H9 (cell line): ENCODE data around the gene HDAC3. TPM values are rescaled to one million over a fixed set of nuclear protein-coding genes. Genes with fewer than 3 reads are reported as not detected.

Experiments
- DNase-seq: peaks from one replicate; pipeline ENCODE4 v3.0.0-alpha.2; 2017
- H2AFZ ChIP-seq: one replicate; pipeline ENCODE4 v1.6.1; 2013; ENCODE audit warnings: mild to moderate bottlenecking, low read length, control low read depth, moderate library complexity
- H2AK5ac ChIP-seq: 2 replicates; pipeline ENCODE4 v1.6.1; 2013; ENCODE audit warnings: low read length, control low read depth, mixed read lengths; ENCODE audit not compliant: insufficient read length
- H2BK120ac ChIP-seq: one replicate; pipeline ENCODE4 v1.6.1; 2013; ENCODE audit warnings: low read depth, mild to moderate bottlenecking, low read length, control low read depth, inconsistent platforms; ENCODE audit not compliant: poor library complexity, severe bottlenecking
- H2BK12ac ChIP-seq: 2 replicates; pipeline ENCODE4 v1.6.1; 2013; ENCODE audit warnings: low read length, control low read depth, mixed read lengths, low read depth; ENCODE audit not compliant: insufficient read length
- H2BK15ac ChIP-seq: 2 replicates; pipeline ENCODE4 v1.6.1; 2013; ENCODE audit warnings: low read depth, low read length, control low read depth
- H2BK20ac ChIP-seq: one replicate; pipeline ENCODE4 v1.6.1; 2013; ENCODE audit warnings: low read depth, mild to moderate bottlenecking, low read length, control low read depth, inconsistent platforms; ENCODE audit not compliant: poor library complexity, severe bottlenecking
- H2BK5ac ChIP-seq: 2 replicates; pipeline ENCODE4 v1.6.1; 2013; ENCODE audit warnings: low read length, control low read depth, mixed read lengths; ENCODE audit not compliant: insufficient read length
- H3K14ac ChIP-seq: 2 replicates; pipeline ENCODE4 v1.6.1; 2013; ENCODE audit warnings: low read length, control low read depth; ENCODE audit not compliant: insufficient read depth
- H3K18ac ChIP-seq: 2 replicates; pipeline ENCODE4 v1.6.1; 2013; ENCODE audit warnings: low read depth, mild to moderate bottlenecking, mixed read lengths, low read length, control low read depth; ENCODE audit not compliant: insufficient read length
- H3K23ac ChIP-seq: 2 replicates; pipeline ENCODE4 v1.6.1; 2013; ENCODE audit warnings: low read length, control low read depth, mixed read lengths, low read depth; ENCODE audit not compliant: insufficient read length
- H3K23me2 ChIP-seq: 2 replicates; pipeline ENCODE4 v1.6.1; 2013; ENCODE audit warnings: low read depth, mild to moderate bottlenecking, mixed read lengths, low read length, control low read depth; ENCODE audit not compliant: insufficient read length, poor library complexity, severe bottlenecking
- H3K27ac ChIP-seq: 2 replicates; pipeline ENCODE4 v1.5.1; 2013; ENCODE audit warnings: low read length, control low read depth, mixed read lengths, low read depth; ENCODE audit not compliant: insufficient read length
- H3K27me3 ChIP-seq: 2 replicates; pipeline ENCODE4 v1.6.1; 2013; ENCODE audit warnings: low read length, control low read depth, inconsistent platforms; ENCODE audit not compliant: insufficient read depth
- H3K4ac ChIP-seq: 2 replicates; pipeline ENCODE4 v1.6.1; 2013; ENCODE audit warnings: low read depth, mild to moderate bottlenecking, control low read depth, inconsistent platforms, low read length, moderate library complexity
- H3K4me1 ChIP-seq: 2 replicates; pipeline ENCODE4 v1.6.1; 2013; ENCODE audit warnings: low read length, control low read depth, inconsistent platforms; ENCODE audit not compliant: insufficient read depth
- H3K4me2 ChIP-seq: 2 replicates; pipeline ENCODE4 v1.6.1; 2013; ENCODE audit warnings: low read length, control low read depth, mixed read lengths; ENCODE audit not compliant: insufficient read length, insufficient read depth
- H3K56ac ChIP-seq: 2 replicates; pipeline ENCODE4 v1.6.1; 2013; ENCODE audit warnings: low read depth, mild to moderate bottlenecking, mixed read lengths, low read length, control low read depth; ENCODE audit not compliant: insufficient read length
- H3K79me1 ChIP-seq: 2 replicates; pipeline ENCODE4 v1.6.1; 2013; ENCODE audit warnings: low read depth, mild to moderate bottlenecking, moderate library complexity, low read length, control low read depth, inconsistent platforms; ENCODE audit not compliant: insufficient read depth, poor library complexity, severe bottlenecking
- H3K79me2 ChIP-seq: 2 replicates; pipeline ENCODE4 v1.6.1; 2013; ENCODE audit warnings: low read length, control low read depth, inconsistent platforms; ENCODE audit not compliant: insufficient read depth
- H3K9ac ChIP-seq: 2 replicates; pipeline ENCODE4 v1.6.1; 2013; ENCODE audit warnings: low read length, control low read depth, mixed read lengths; ENCODE audit not compliant: insufficient read length; ENCODE audit errors: extremely low read depth
- H3K9me3 ChIP-seq: one replicate; pipeline ENCODE4 v1.6.1; 2013; ENCODE audit warnings: low read depth, low read length, inconsistent platforms; ENCODE audit not compliant: control insufficient read depth
- H3T11ph ChIP-seq: one replicate; pipeline ENCODE4 v1.6.1; 2013; ENCODE audit warnings: mild to moderate bottlenecking, low read length, control low read depth, inconsistent platforms
- H4K20me1 ChIP-seq: one replicate; pipeline ENCODE4 v1.6.1; 2013; ENCODE audit not compliant: control insufficient read depth, insufficient read length, insufficient read depth
- H4K5ac ChIP-seq: 2 replicates; pipeline ENCODE4 v1.6.1; 2013; ENCODE audit warnings: low read depth, mild to moderate bottlenecking, mixed read lengths, low read length, control low read depth; ENCODE audit not compliant: insufficient read length
- H4K8ac ChIP-seq: replicated peaks from 2 replicates; pipeline ENCODE4 v1.6.1; 2013; ENCODE audit warnings: low read length, control low read depth, mixed read lengths, low read depth; ENCODE audit not compliant: insufficient read length
- H4K91ac ChIP-seq: 2 replicates; pipeline ENCODE4 v1.6.1; 2013; ENCODE audit warnings: low read depth, mild to moderate bottlenecking, moderate library complexity, mixed read lengths, low read length, control low read depth; ENCODE audit not compliant: insufficient read length
- H3K27ac Mint-ChIP-seq, 3 experiments: 2 replicates in 2 of 3; 3 replicates in 1 of 3; pipeline ENCODE4 v1.8.0; 2020 to 2021; ENCODE audit warnings: mixed read lengths in 3 of 3, mild to moderate bottlenecking in 1 of 3, moderate library complexity in 1 of 3
- H3K27me3 Mint-ChIP-seq: 2 replicates; pipeline ENCODE4 v1.8.0; 2021; ENCODE audit warnings: low read depth, mild to moderate bottlenecking, moderate library complexity, mixed read lengths
- H3K36me3 Mint-ChIP-seq, 3 experiments: 2 replicates in 2 of 3; 3 replicates in 1 of 3; pipeline ENCODE4 v1.8.0; 2020 to 2021; ENCODE audit warnings: low read depth in 3 of 3, mixed read lengths in 3 of 3; ENCODE audit not compliant: insufficient read depth in 1 of 3
- H3K4me1 Mint-ChIP-seq, 2 experiments: 2 replicates each; pipeline ENCODE4 v1.8.0; 2020; ENCODE audit warnings: mixed read lengths in 2 of 2
- H3K4me3 Mint-ChIP-seq, 2 experiments: 2 replicates in 1 of 2; 3 replicates in 1 of 2; pipeline ENCODE4 v1.8.0; 2020 to 2021; ENCODE audit warnings: mild to moderate bottlenecking in 2 of 2, mixed read lengths in 2 of 2, moderate library complexity in 1 of 2
- H3K9me3 Mint-ChIP-seq, 2 experiments: 2 replicates in 1 of 2; 3 replicates in 1 of 2; pipeline ENCODE4 v1.8.0; 2020; ENCODE audit warnings: mild to moderate bottlenecking in 2 of 2, mixed read lengths in 2 of 2, moderate library complexity in 1 of 2
- WGBS: extraction: QIAGEN DNeasy Blood & Tissue Kit; methylation state at CpG from one replicate; pipeline ENCODE4 v1.1.7; 2013; ENCODE audit warnings: missing lambda C conversion rate, low lambda C conversion rate, mixed read lengths; ENCODE audit not compliant: insufficient read length; ENCODE audit errors: extremely low coverage; 5-methylcytosine and 5-hydroxymethylcytosine counted together
- total RNA-seq: library from RNA; stranded (reverse); gene quantifications from 2 replicates; pipeline ENCODE4 v1.2.1, GENCODE V29; 2021
- TF ChIP-seq, protein P1 (sequence below): fragments of 200-600 bp; sonication (generic); conservative IDR thresholded peaks from 3 replicates; pipeline ENCODE4 v1.8.0; 2021; ENCODE audit warnings: antibody characterized with exemption, mild to moderate bottlenecking

HDAC3 gene
- total RNA-seq, 1 experiment from 2014 or later = 98.3 TPM

DNA sequence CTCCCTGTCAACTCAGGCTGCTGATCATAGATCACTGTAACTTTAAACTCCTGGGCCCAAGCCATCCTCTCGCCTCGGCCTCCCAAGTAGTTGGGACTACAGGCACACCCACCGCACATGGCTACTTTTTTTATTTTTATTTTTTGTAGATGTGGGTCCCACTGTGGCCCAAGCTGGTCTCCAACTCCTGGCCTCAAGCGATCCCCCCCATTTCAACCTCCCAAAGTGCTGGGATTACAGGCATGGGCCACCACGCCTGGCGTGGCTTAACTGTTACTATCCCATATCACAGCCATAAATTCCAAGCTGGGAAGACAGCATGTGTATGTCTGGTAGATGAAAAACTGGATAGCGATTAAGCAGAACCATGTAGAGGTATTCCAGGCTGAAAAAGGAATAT lies 1.0 kb downstream of the HDAC3 start:
- Histone ChIP-seq H4K8ac (no peak overlapping the region), H2BK12ac (no peak overlapping the region), H2BK15ac (no peak overlapping the region), H3K79me2 (peaks cover 10% of the 10 kb centered on the region; the same call in 1 of the 2 replicates), H3K18ac (no peak overlapping the region), H3K4me1 (peaks cover 4% of the 10 kb centered on the region; the same call in 1 of the 2 replicates), H3K56ac (no peak overlapping the region), H3K9ac (no peak overlapping the region), H3T11ph (no peak overlapping the region), H3K79me1 (peaks cover 10% of the 10 kb centered on the region), H3K14ac (no peak overlapping the region), H2BK120ac (no peak overlapping the region), H3K23me2 (peaks cover 14% of the 10 kb centered on the region), H4K5ac (no peak overlapping the region), H3K27ac (no peak overlapping the region), H4K91ac (no peak overlapping the region), H3K9me3 (no peaks in the 10 kb centered on the region), H4K20me1 (no peaks in the 10 kb centered on the region), H2BK20ac (no peak overlapping the region), H2AFZ (no peak overlapping the region), H3K27me3 (no peaks in the 10 kb centered on the region), H3K4me2 (peak overlapping the region; percentile 79), H2AK5ac (no peak overlapping the region), H3K23ac (no peak overlapping the region), H3K4ac (no peak overlapping the region), H2BK5ac (no peak overlapping the region)
- Mint-ChIP-seq H3K27me3 (peaks cover 2% of the 10 kb centered on the region), H3K36me3 (peaks cover 8 to 20% (median 9%) of the 10 kb centered on the region in 3 experiments; a peak in 6 of 7 replicates), H3K27ac (no peak overlapping the region), H3K4me1 (peaks cover 18 to 23% of the 10 kb centered on the region in 2 experiments), H3K9me3 (no peaks in the 10 kb centered on the region; a peak in 1 of 5 replicates), H3K4me3 (peak overlapping the region; percentile 92 to 96)
- TF ChIP-seq, protein P1, sequence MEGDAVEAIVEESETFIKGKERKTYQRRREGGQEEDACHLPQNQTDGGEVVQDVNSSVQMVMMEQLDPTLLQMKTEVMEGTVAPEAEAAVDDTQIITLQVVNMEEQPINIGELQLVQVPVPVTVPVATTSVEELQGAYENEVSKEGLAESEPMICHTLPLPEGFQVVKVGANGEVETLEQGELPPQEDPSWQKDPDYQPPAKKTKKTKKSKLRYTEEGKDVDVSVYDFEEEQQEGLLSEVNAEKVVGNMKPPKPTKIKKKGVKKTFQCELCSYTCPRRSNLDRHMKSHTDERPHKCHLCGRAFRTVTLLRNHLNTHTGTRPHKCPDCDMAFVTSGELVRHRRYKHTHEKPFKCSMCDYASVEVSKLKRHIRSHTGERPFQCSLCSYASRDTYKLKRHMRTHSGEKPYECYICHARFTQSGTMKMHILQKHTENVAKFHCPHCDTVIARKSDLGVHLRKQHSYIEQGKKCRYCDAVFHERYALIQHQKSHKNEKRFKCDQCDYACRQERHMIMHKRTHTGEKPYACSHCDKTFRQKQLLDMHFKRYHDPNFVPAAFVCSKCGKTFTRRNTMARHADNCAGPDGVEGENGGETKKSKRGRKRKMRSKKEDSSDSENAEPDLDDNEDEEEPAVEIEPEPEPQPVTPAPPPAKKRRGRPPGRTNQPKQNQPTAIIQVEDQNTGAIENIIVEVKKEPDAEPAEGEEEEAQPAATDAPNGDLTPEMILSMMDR = no peak
- DNase-seq = no peak
- no CpG with 5 or more reads among the region's 7 CpGs for WGBS
